Stimulated activated CD4-positive, alpha-beta T cell treated with anti-CD3 and anti-CD28 coated beads, Interleukin-1b, Interleukin-23, amount 100 ng/mL, for 1 hour (primary cell): ENCODE measurements around the gene KRT83.
"Not testable (repeated sequence)": the region's sequence is repeated elsewhere in the genome, so short reads cannot be mapped to it uniquely, and the experiment has no call there.

Experiments
- DNase-seq, 2 donors: peaks; one replicate each; pipeline ENCODE4 v3.0.0-alpha.2; 2020; ENCODE audit warnings: low read depth in 2 of 2

Gene KRT83

GRCh38 chr12:52353766-52354165 is 32.6 kb upstream of the KRT83 start:
- DNase-seq = no peak

GRCh38 chr12:52352951-52353350 is 31.8 kb upstream of the KRT83 start:
- no peak for DNase-seq

DNA sequence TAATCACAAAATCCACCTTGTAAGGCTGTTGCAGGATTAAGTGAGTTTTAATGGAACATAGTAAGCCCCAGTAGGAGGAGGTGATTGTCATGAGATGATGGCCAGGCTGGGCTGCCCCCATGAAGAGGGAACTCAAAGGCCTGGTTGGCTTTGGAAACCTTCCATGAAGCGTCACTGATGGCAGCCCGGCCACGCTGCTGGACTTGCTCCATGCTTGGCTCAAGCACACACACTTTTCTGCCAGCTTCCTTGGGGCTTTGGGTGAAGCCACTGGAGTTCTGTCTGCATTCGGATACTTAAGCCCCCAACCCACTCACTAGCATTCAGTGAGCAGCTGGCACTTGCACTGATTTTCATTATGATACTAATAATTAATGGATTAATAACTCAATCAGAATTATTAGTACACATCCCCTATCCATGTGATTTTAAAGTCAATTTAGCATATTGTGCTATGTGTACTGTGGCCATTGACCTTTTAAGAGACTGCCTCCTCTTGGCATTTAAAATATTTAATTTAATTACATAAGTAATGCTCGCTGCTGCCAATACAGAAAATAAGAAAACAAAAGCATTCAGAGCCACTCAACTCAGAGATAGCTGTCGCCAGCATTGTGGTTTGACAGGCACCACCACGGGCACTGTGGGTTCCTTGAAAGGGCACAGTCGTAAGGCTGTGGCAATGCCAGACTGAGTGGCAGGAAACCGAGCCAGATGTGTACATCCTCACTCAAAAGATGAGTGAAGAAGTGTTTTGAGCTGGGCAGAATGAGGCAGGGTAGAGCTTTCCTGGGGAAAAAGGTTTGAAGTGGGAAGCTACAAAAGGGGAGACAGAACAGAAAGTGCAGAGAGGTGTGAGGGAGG is 30.2 kb upstream of the KRT83 start:
- no peak for DNase-seq

- no peak for DNase-seq
These were observed 29.6 kb upstream of the KRT83 start for GRCh38 chr12:52350786-52351185.

- DNase-seq = no peak
These were observed 28.9 kb upstream of the KRT83 start for GRCh38 chr12:52350021-52350620.

- DNase-seq = no peak
These were observed 28.0 kb upstream of the KRT83 start for GRCh38 chr12:52349196-52349595.

DNA sequence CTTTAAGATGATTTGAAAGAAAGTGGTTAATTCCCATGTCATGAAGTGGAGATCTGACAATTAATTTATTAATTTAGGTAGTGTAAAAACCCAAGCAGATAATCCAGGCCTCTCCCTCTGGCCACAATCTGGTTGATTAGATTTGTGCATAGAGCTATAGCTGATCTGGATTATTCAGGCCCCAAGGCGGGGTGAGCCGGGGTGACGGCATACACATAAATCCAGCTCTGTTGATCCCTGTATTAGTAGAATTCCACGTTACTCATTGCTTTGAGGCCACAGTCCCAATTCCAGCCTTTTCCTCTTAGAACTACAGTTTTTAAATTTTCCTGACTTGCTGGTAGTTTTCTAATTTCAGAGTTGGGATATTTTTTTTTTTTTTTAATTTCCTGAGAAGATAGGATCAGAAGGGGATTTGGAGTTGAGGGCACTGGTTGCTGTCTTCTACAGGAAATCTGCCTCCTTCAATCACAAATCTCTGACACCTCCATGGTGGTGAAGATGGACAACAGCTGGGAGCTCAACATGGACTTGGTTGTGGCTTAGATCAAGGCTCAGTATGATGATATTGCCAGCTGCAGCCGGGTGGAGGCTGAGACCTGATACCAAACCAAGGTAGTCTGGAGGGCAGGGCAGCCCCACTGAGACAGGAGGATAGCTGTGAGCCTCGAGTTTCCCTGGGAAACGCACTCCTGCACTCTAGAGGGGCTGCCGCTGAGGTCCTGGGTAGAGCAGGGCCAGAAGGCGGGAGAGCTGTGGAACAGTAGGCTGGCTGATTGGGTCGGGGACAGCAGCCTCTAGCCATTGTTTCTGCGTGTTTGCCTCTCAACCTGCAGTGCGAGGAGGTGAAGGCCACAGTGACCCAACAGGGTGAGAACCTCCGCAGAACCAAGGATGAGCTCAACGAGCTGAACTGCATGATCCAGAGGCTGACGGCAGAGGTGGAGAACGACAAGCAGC is 26.6 kb upstream of the KRT83 start:
- no peak for DNase-seq

- DNase-seq = no peak
These were observed 25.8 kb upstream of the KRT83 start for GRCh38 chr12:52347016-52347415.

DNA sequence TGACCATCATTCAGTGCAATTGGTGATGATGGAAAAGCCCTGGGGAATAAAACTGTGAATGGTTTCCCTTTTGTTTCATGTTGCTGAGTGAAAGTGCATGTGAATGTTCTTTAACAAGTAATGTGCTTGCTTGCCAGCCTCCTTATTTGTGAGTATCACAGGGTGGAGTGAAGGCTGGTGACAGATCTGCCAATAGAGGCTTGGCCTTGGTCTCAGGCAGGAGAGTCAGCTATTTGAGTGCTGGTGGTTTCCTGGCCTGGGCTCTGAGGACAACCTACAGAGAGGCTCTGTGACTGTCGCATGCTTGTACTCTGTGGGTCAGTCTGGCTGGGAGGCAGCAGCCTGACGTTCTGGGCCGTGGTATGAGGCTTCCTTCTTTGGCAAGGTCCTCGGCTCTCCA is 25.4 kb upstream of the KRT83 start:
- DNase-seq = no peak

DNA sequence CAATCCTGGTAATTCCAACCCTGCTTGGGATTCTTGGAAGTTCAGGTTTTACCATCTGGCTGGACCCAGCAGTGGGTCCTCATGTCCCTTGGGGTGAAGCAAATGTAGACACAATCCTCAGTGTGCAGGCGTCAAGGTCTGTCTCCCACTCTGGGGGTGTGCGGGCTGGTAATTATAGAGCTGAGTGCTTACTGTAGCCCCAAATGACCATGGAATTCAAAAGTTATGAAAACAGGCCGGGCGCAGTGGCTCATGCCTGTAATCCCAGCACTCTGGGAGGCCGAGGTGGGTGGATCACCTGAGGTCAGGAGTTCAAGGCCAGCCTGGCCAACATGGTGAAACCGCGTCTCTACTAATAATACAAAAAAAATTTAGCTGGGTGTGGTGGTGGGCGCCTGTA is 23.8 kb upstream of the KRT83 start:
- not testable (repeated sequence) for DNase-seq

DNA sequence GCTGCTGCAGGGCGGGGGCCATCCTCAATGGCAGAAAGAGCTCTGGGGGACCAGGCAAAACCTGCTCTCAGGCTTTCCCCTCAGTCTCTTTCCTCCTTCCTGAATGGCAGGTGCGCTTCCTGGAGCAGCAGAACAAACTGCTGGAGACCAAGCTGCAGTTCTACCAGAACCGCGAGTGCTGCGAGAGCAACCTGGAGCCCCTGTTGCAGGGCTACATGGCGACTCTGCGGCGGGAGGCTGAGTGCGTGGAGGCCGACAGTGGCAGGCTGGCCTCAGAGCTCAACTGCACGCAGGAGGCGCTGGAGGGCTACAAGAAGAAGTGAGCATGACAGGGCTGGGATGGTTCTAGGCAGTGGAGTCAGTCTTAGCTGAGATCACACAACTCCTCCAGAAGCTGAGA is 22.9 kb upstream of the KRT83 start:
- DNase-seq = no peak

GRCh38 chr12:52343550-52343949 is 22.4 kb upstream of the KRT83 start:
- DNase-seq = no peak

GRCh38 chr12:52342781-52343490 is 21.7 kb upstream of the KRT83 start:
- DNase-seq = no peak

- no peak for DNase-seq
These were observed 19.9 kb upstream of the KRT83 start for GRCh38 chr12:52341066-52341580.

- DNase-seq = no peak
These were observed 17.2 kb upstream of the KRT83 start for GRCh38 chr12:52338241-52338960.

DNA sequence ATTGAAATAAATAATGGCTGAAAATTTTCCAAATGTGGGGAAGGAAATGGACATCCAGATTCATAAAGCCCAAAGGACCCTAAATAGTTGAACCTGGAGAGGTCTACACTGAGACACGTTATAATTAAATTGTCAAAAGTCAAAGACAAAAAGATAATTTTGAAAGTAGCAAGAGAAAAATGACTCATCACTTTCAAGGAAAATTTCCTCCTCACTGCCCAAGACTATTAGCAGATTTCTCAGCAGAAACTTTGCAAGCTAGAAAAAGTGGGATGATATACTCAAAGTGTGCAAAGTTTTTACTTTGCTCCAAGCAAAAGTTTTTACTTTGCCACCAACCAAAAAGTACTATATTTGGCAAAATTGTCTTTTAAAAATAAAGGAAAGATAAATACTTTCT is 15.9 kb upstream of the KRT83 start:
- no peak for DNase-seq

- no peak for DNase-seq
These were observed 15.4 kb upstream of the KRT83 start for GRCh38 chr12:52336641-52337040.

DNA sequence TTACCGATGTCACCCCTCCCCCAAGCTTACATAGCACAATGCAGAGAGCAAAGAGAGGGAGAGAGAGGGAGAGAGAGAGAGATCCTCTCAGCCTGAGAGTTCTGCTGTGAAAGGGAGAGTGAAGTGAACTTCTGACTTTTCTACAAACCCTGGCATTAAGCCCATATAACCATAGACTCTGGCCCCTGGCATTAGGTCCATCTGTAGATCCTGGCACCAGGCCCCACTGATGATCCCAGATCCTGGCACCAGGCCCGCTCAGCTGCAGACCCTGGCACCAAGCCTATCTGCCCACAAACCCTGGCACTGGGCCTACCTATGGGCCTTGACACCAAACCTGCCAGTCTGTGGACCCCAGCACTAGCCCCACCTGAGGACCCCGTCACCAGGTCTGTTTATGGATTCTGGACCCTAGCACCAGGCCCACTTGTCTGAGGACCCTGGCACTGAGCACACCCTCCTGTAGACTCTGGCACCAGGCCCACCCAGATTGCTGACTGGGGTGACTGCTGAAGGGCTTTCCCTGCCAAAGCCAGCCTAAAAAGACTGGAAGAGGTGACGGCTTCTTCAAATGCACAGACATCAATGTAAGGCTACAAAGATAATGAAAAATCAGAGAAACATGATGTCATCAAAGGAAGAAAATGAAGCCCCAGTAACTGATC is 14.5 kb upstream of the KRT83 start:
- DNase-seq = no peak

GRCh38 chr12:52334185-52334584 is 13.0 kb upstream of the KRT83 start:
- DNase-seq = no peak

DNA sequence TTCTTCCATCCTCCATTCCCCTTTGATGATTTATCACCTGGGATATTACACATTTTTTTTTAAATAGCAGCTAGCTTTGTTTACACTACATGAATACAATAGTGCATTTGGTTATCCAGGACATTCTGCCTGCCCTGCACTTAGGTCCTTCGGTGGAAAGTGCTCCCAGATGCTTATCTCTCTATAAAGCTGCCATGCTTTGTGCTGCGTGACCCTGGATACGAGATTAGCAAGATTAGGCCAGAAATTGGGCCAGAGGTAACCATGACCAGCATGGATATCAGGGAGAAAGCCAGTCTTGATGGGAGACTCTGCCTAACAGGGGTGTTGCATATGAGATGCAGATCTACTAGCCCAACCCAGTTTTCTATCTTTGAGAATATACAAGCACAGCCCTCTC is 12.1 kb upstream of the KRT83 start:
- DNase-seq = no peak
